GM19043 (cell line): Measurements from ENCODE around the gene GOLGA1.
"Not testable (repeated sequence)": the region's sequence is repeated elsewhere in the genome, so short reads cannot be mapped to it uniquely, and the experiment has no call there.

Source experiments
- ATAC-seq: cut with Tn5 transposase; IDR thresholded peaks from one replicate; pipeline ENCODE4 v1.9.1; 2021; ENCODE audit warnings: low read depth; ENCODE audit not compliant: unreplicated experiment

Gene GOLGA1, protein sequence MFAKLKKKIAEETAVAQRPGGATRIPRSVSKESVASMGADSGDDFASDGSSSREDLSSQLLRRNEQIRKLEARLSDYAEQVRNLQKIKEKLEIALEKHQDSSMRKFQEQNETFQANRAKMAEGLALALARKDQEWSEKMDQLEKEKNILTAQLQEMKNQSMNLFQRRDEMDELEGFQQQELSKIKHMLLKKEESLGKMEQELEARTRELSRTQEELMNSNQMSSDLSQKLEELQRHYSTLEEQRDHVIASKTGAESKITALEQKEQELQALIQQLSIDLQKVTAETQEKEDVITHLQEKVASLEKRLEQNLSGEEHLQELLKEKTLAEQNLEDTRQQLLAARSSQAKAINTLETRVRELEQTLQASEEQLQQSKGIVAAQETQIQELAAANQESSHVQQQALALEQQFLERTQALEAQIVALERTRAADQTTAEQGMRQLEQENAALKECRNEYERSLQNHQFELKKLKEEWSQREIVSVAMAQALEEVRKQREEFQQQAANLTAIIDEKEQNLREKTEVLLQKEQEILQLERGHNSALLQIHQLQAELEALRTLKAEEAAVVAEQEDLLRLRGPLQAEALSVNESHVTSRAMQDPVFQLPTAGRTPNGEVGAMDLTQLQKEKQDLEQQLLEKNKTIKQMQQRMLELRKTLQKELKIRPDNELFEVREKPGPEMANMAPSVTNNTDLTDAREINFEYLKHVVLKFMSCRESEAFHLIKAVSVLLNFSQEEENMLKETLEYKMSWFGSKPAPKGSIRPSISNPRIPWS

GRCh38 chr9:124940894-124941678 lies at the start of gene GOLGA1:
Gene GOLGA1, minus strand, starts transcription at chr9:124941083. Its CDS starts 2,372 bp downstream, at chr9:124938711.
- peak; percentile 70 for ATAC-seq

DNA sequence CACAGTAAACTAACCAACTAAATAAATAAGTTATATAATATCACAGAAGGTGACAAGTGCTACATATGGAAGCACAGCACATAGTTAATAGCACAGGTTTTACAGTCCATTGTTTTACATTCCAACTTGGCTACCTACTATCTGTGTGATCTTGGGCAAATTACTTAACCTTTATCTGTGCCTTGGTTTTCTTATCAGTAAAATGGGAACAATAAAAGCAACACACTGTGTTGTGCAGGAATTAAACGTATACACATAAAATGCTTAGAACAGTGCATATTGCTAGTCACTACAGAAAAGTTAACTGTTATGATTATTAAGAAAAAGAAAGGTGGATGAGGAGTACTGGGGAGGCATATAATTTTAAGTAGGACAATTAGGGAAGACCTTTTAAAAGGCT lies 42.8 kb upstream of the GOLGA1 start:
- ATAC-seq, result no peak

- no peak for ATAC-seq
These were observed 39.5 kb upstream of the GOLGA1 start for GRCh38 chr9:124980431-124980830.

- ATAC-seq, result no peak
These were observed 34.2 kb upstream of the GOLGA1 start for GRCh38 chr9:124975131-124975530.

- no peak for ATAC-seq
These were observed 32.9 kb upstream of the GOLGA1 start for GRCh38 chr9:124973807-124974206.

DNA sequence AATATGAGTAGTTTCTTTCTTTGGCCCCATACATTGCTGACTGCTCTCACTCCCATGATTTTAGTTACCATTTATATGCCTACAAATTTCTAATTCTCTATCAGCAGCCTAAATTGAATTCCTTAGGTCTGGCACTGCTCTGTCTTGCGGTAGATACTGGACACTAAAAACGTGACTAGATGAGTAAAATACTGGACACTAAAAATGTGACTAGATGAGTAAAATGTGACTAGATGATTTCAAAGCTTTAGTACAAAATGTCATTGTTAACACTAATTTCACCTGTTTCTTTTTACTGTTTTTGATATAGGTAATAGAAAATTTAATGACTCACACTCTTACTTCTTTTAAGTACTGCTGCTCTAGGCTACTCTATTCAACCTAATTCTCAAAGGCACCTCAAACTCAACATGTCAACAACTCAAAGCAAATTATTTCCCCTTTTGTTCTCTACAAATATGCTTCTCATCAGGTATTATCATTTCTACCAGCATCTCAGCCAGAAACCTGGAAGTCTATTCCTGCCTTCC lies 31.4 kb upstream of the GOLGA1 start:
- ATAC-seq, result no peak

GRCh38 chr9:124969401-124969800 lies 28.5 kb upstream of the GOLGA1 start:
- ATAC-seq, result no peak

DNA sequence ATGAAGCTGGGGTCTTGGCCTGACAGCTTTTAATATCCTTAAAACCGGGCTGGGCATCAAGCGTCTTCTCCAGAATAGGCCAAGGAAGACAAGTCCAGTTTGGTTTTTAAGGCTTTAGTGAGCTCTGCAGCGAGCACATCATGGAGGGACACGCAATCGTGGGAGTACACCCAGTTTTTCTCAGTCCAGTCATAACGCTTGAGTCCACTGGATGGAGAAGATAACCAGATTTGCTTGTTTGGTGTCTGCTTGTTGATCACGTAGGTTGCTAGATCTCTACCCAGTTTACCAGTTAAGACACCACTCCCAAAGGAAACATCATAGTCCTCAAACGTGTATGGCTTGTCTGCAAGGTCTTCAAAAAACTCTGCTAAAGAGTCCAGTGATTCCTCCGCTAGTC lies 27.4 kb upstream of the GOLGA1 start:
- ATAC-seq, result no peak

DNA sequence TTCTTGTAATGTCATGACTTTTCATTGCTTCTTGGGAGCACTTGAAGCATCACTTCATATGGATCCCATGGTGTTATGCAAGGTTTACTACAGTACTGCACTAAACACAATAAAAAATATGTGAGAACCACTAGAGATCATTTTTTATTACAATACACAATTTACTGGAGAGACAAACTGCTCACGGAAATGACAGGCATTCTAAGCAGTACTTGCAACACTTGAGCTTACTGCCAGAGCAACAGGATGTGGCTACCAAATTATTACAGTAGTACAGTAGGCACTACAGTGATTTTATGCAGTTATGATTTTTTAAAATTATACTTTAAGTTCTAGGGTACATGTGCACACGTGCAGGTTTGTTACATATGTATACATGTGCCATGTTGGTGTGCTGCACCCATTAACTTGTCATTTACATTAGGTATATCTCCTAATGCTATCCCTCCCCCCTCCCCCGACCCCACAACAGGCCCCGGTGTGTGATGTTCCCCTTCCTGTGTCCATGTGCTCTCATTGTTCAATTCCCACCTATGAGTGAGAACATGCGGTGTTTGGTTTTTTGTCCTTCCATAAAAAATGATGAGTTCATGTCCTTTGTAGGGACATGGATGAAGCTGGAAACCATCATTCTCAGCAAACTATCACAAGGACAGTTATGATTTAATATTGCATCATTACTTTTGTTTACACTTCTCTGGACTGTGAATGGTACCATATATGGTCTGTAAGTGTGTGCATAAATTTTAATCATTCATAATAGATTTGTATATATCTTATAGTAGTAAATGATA lies 25.1 kb upstream of the GOLGA1 start:
- ATAC-seq, result not testable (repeated sequence)

DNA sequence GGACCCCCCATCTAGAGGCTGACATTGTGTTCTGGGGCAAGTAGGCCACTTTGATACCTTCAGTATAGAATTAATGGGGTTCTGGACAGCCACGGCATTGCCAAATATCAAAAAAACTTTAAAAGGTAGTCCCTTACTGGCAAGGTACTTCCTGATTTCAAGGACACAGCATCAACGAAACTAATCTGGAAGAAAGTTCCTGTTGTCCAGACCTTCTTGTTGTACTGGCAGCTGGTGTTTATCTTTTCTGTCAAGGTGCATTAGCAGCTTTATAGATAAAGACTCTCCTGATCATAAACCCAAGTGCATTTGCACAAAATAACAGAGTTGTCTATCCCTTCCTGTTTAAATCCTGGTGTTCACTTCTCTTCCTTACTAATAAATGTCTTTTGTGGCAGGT lies 23.7 kb upstream of the GOLGA1 start:
- ATAC-seq, result no peak

DNA sequence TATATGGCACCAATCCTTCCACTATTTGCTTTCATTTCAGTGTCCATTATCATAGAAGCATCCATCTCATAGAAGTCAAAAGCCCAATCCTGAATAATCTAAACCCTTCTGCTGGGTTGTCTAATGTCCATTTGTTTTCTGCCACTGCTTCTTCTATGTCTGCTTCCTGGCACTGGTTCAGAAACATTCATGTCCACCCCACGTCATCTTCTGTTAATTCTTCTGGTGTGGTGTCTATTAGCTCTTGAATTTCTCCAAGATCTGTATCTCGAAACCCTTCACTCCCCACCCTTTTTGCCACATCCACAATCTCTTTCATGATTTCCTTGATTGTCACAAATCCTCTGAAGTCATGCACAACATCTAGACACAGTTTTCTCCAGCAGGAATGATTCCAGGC lies 23.2 kb upstream of the GOLGA1 start:
- no peak for ATAC-seq

- no peak for ATAC-seq
These were observed 19.5 kb upstream of the GOLGA1 start for GRCh38 chr9:124960409-124960752.

DNA sequence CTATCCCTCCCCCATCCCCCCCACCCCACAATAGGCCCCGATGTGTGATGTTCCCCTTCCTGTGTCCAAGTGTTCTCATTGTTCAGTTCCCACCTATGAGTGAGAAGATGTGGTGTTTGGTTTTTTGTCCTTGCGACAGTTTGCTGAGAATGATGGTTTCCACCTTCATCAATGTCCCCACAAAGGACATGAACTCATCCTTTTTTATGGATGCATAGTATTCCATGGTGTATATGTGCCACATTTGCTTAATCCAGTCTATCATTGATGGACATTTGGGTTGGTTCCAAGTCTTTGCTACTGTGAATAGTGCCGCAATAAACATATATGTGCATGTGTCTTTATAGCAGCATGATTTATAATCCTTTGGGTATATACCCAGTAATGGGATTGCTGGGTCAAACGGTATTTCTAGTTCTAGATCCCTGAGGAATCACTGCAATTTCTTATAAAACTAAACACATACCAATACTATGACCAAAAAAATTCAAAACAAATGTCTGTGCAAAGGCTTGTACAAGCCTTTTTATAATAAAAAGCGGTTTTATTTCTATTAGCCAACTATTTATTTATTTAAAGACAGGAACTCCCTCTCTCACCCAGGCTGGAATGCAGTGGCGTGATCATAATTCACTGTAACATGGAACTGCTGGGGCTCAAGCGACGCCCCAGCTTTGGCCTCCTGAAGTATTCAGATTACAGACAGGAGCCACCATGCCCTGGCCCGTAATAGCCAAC lies 19.0 kb upstream of the GOLGA1 start:
- ATAC-seq, result not testable (repeated sequence)

DNA sequence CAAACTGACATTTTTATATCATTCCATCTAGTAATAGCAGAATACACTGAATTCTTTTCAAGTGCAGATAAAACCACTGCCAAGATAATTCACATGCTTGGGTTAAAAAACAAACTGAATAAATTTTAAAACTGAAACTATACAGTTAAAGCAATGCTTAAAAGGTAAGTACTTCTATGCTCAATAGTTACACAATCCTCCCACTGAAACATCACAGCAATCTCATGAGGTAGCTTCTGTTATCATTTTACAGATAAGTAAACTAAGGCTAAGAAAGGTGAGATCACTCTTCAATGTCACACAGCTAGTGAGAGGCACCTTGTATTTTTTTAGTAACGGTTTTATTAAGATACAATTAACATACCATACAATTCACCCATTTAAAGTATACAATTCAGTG lies 13.4 kb upstream of the GOLGA1 start:
- no peak for ATAC-seq

- ATAC-seq, result no peak
These were observed 9.3 kb upstream of the GOLGA1 start for GRCh38 chr9:124950050-124950718.

GRCh38 chr9:124949387-124949786 lies 8.5 kb upstream of the GOLGA1 start:
- ATAC-seq, result no peak

- no peak for ATAC-seq
These were observed 7.0 kb upstream of the GOLGA1 start for GRCh38 chr9:124947727-124948391.

DNA sequence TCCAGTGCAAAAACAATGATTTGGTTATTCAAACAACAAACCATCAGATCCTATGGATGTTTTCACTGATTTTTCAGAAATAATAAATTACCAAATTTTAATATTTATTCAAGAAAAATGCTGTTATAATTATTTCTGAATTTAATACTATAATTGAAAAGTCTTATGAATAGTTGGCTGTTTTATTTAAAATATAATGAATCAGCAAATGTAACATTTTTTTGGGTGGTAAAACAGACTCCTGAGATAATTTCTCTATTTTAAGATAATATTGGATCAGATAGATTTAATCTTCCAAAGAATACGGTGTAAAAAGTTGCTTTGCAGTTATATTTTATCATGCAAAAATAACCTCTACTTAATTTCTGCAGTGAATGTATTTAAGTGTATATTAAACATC lies 5.3 kb upstream of the GOLGA1 start:
- no peak for ATAC-seq
